H54 (cell line): ENCODE measurements around the gene KCNG2.

Experiments
- DNase-seq: peaks from one replicate; pipeline ENCODE4 v3.0.0; 2011; ENCODE audit warnings: low spot score, mixed read lengths; ENCODE audit not compliant: insufficient read length
- FAIRE-seq: peaks from 3 replicates; lab custom pipeline; 2011; peaks lifted over from hg19 to GRCh38; lab: Jason Lieb, UNC
- POLR2A ChIP-seq: IDR thresholded peaks from 2 replicates; pipeline ENCODE4 v1.6.1; 2011; ENCODE audit warnings: low read depth, mild to moderate bottlenecking, low read length

KCNG2 gene

GRCh38 chr18:79790996-79791972, 6.5 kb upstream of the KCNG2 start:
- DNase-seq, result peak; percentile 48
- no peak for FAIRE-seq

GRCh38 chr18:79792096-79792987, 5.4 kb upstream of the KCNG2 start:
- FAIRE-seq (no peak), DNase-seq (no peak)
- TF ChIP-seq POLR2A, result no peak

More at GRCh38 chr18:79790996-79791972, 6.5 kb upstream of the KCNG2 start:
- no peak for TF ChIP-seq POLR2A

- no peak for TF ChIP-seq POLR2A
- DNase-seq (no peak), FAIRE-seq (no peak)
These were observed 4.8 kb upstream of the KCNG2 start for GRCh38 chr18:79792988-79793355.

GRCh38 chr18:79794846-79795245, 2.9 kb upstream of the KCNG2 start:
- DNase-seq (no peak), FAIRE-seq (no peak)
- TF ChIP-seq POLR2A, result no peak

DNA sequence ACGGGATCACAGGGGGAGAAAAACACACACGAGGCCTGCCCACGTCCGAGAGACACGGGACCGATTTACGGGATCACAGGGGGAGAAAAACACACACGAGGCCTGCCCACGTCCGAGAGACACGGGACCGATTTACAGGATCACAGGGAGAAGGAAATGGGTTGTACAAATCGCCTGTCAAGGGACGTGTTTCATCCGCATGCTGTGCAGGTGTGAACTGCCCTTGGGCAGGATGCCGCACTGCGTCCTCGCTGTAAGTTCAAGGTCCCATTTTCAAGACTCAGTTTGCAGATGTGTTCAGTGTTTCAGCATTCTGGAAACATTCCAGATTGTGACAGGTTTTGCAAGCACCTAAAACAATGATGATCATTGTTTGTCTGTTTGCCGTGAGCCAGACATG, 2.3 kb upstream of the KCNG2 start:
- TF ChIP-seq POLR2A, result no peak
- FAIRE-seq (no peak), DNase-seq (no peak)

DNA sequence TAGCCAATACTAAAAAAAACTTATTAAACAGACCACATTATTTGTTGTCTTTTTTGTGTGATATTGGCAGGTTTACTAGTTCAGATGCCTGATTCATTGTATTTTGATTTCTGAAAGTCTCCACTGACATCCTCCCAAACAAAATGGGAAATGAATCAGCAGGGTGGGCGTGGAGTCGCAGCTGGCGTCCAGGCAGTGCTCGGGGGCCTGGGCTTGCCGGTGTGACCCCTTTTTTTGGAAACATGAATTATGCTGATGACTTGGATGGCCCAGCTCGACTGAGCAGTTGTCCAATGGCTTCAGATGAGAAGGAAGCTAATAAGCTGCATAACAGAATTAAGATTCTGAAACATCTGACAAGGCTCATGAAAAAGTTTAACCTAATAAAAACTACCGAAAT, 1.7 kb upstream of the KCNG2 start:
- DNase-seq (no peak), FAIRE-seq (no peak)
- no peak for TF ChIP-seq POLR2A

GRCh38 chr18:79796531-79797405, 970 bp upstream of the KCNG2 start:
- DNase-seq, result no peak
- FAIRE-seq, result no peak
- TF ChIP-seq POLR2A, result no peak

- FAIRE-seq, result no peak
These were observed 734 bp downstream of the KCNG2 start for GRCh38 chr18:79798346-79798998.

GRCh38 chr18:79798999-79799370, 1.2 kb downstream of the KCNG2 start:
- FAIRE-seq (no peak), DNase-seq (no peak)
- TF ChIP-seq POLR2A, result no peak

More at GRCh38 chr18:79798346-79798998, 734 bp downstream of the KCNG2 start:
- no peak for DNase-seq
- no peak for TF ChIP-seq POLR2A

- FAIRE-seq, result no peak
- TF ChIP-seq POLR2A, result no peak
- DNase-seq, result no peak
These were observed 2.1 kb downstream of the KCNG2 start for GRCh38 chr18:79799619-79800370.

DNA sequence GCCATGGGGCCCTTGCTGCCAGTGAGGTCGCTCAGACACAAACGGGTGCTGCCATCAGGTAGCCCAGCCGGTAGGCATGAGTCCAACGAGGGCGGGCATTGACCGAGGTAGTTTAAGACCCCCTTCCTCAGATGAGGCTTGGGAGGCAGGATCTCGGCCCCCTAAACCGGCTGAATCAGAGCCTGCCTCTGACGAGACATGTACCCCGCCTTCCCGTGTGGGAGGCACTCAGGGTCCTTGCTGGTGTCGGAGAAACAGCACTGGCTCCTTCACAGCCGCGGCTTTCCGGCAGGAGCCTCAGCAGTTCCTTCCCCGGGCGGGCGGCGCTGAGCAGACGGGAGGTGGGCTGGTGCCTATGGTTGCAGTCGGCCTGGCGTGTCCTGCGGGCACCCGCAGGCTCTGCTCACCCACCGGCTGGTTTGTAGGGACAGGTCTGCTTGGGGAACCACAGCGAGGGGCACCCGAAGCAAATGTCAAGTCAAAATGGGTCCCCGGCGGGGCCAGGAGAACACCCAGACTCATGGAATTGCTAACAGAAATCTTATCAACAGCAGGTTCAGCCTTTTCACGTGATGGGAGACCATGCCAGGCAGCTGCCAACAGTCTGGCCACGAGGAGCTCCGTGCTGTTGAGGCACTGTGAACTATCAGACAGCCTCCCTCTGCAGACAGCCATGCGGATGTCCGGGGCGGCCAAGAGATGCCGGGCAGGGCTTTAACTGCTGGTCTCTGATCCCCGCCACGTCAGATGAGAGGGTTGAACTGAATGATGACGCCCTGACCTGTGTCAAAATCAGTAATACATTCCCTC, 2.8 kb downstream of the KCNG2 start:
- FAIRE-seq (no peak), DNase-seq (no peak)
- no peak for TF ChIP-seq POLR2A
